Esophagus squamous epithelium (tissue), 4 donors: ENCODE measurements around the gene VAV2.

ENCODE experiments used
- CTCF ChIP-seq, 6 experiments: fragments of 450-650 bp in 4 of 6; fragments of 200-600 bp in 2 of 6; sonication (generic) in 2 of 6; IDR thresholded peaks; one replicate each; pipeline ENCODE4 v1.5.1; 2016 to 2019; ENCODE audit warnings: antibody characterized with exemption in 6 of 6, mild to moderate bottlenecking in 4 of 6, moderate library complexity in 4 of 6
- POLR2A ChIP-seq, 4 donors: fragments of 450-650 bp; IDR thresholded peaks; one replicate each; pipeline ENCODE4 v1.6.1; 2017; ENCODE audit warnings: antibody characterized with exemption in 4 of 4, mild to moderate bottlenecking in 4 of 4, moderate library complexity in 3 of 4

DNA sequence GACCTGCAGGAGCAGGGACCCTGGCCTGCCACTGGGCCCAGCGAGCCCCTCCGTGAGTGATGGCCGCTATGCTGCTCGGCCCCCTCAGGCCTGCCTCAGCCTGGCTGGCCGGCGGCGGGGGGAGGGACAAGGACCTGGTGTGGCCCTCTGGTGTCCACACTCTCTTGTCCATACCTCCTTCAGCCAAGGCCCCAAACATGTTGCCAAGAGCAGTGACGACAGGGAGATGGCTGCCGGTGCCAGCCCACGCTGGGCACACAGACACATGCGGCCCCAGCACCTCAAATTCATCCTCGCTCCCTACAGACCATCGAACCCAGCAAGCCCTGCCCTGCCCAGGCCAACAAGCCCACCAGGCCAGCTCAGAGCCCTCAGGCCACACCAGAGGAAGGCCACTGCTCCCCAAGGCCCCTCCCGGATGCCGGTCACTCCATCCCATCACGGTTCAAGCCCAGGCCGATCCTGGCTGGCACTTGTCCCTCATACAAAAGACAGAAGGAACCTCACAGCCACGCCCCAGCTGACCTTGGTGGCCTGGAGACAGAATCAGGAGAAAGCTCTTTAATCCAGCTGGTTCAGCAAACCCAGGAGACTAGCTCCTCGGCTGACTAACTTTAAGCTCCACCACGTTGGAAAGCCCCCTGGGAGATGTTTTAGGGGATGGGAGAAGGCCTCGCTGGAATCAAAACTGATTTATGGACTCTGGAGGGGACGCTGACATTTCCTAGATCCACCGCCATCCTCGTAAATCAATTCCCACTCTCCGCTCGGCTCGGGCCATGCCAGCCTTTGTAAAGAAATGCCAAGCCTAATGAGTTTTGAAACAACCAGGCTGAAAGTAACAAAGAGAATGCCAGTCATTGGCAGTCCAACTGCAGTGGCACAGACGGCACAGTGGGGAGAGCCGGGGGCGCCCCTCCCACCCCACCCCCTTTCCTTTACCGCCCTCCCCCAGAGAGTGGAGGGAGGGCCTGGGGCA lies 84.9 kb downstream of the VAV2 start:
- no peak for TF ChIP-seq CTCF (IDR thresholded peaks at IDR 0.05)
- no peak for TF ChIP-seq POLR2A (IDR thresholded peaks at IDR 0.05)
